GM19239 (cell line): Measurements from ENCODE around the gene FOXN1.
A peak's percentile ranks its signal among the peaks of the same experiment; 100 is the strongest.
"Not testable (repeated sequence)": the region's sequence is repeated elsewhere in the genome, so short reads cannot be mapped to it uniquely, and the experiment has no call there.

ENCODE experiments used
- DNase-seq: peaks from one replicate; pipeline ENCODE4 v3.0.0; 2011; ENCODE audit warnings: low spot score; ENCODE audit not compliant: insufficient read length
- FAIRE-seq: peaks from 2 replicates; lab custom pipeline; 2011; peaks lifted over from hg19 to GRCh38; lab: Jason Lieb, UNC

The FOXN1 gene

GRCh38 chr17:28505986-28506665 lies at the start of gene FOXN1:
TSS of gene FOXN1 (plus strand) at chr17:28506348. CDS start at chr17:28523970, 17,622 bp downstream.
- no peak for FAIRE-seq

GRCh38 chr17:28457890-28458289 lies 48.3 kb upstream of the FOXN1 start:
- no peak for FAIRE-seq

More at GRCh38 chr17:28505986-28506665, at the start of gene FOXN1:
- DNase-seq, result no peak

GRCh38 chr17:28458881-28459280 lies 47.3 kb upstream of the FOXN1 start:
- not testable (repeated sequence) for FAIRE-seq, DNase-seq

More at GRCh38 chr17:28457890-28458289, 48.3 kb upstream of the FOXN1 start:
- no peak for DNase-seq

GRCh38 chr17:28460901-28461300 lies 45.2 kb upstream of the FOXN1 start:
- DNase-seq (no peak), FAIRE-seq (no peak)

- DNase-seq (no peak), FAIRE-seq (no peak)
Observed at GRCh38 chr17:28466001-28466400, 40.1 kb upstream of the FOXN1 start.

GRCh38 chr17:28466521-28467048 lies 39.6 kb upstream of the FOXN1 start:
- no peak for FAIRE-seq

GRCh38 chr17:28467456-28468025 lies 38.6 kb upstream of the FOXN1 start:
- DNase-seq, result no peak

More at GRCh38 chr17:28466521-28467048, 39.6 kb upstream of the FOXN1 start:
- no peak for DNase-seq

GRCh38 chr17:28468033-28468735 lies 38.0 kb upstream of the FOXN1 start:
- not testable (repeated sequence) for FAIRE-seq, DNase-seq

More at GRCh38 chr17:28467456-28468025, 38.6 kb upstream of the FOXN1 start:
- no peak for FAIRE-seq

GRCh38 chr17:28468781-28469180 lies 37.4 kb upstream of the FOXN1 start:
- DNase-seq, result peak; percentile 49
- FAIRE-seq, result peak; percentile 74

- no peak for DNase-seq
- no peak for FAIRE-seq
Observed at GRCh38 chr17:28469376-28469775, 36.8 kb upstream of the FOXN1 start.

GRCh38 chr17:28470266-28470913 lies 35.8 kb upstream of the FOXN1 start:
- no peak for FAIRE-seq
- DNase-seq, result no peak

- FAIRE-seq (no peak), DNase-seq (no peak)
Observed at GRCh38 chr17:28470914-28471366, 35.2 kb upstream of the FOXN1 start.

GRCh38 chr17:28471531-28472342 lies 34.4 kb upstream of the FOXN1 start:
- FAIRE-seq (no peak), DNase-seq (no peak)

GRCh38 chr17:28472871-28473497 lies 33.2 kb upstream of the FOXN1 start:
- DNase-seq (no peak), FAIRE-seq (no peak)

GRCh38 chr17:28473542-28473941 lies 32.6 kb upstream of the FOXN1 start, which contains the start of gene SLC13A2:
TSS of gene SLC13A2 (plus strand) at chr17:28473644. CDS start at chr17:28473713, 69 bp downstream.
- DNase-seq, result no peak
- no peak for FAIRE-seq

GRCh38 chr17:28474111-28474531 lies 32.0 kb upstream of the FOXN1 start:
- DNase-seq, result no peak
- FAIRE-seq, result no peak

- FAIRE-seq, result no peak
- no peak for DNase-seq
Observed at GRCh38 chr17:28475151-28475900, 30.8 kb upstream of the FOXN1 start.
